Osteoblast (primary cell): Measurements from ENCODE around the gene BHLHE40. TPM values are rescaled to one million over a fixed set of nuclear protein-coding genes. Genes with fewer than 3 reads are reported as not detected.

Experiments used
- DNase-seq: peaks from one replicate; pipeline ENCODE4 v3.0.0; 2011; ENCODE audit warnings: low spot score, mixed read lengths; ENCODE audit not compliant: insufficient read length; ENCODE audit errors: missing footprints
- H2AFZ ChIP-seq: 2 replicates; pipeline ENCODE4 v1.6.0; 2011; ENCODE audit warnings: mild to moderate bottlenecking, low read length
- H3K27ac ChIP-seq: 2 replicates; pipeline ENCODE4 v1.5.1; 2011; ENCODE audit warnings: mild to moderate bottlenecking, low read depth, low read length, moderate library complexity
- H3K27me3 ChIP-seq: 2 replicates; pipeline ENCODE4 v1.6.0; 2012; ENCODE audit warnings: mild to moderate bottlenecking, control low read depth, inconsistent platforms, low read length, moderate library complexity; ENCODE audit not compliant: insufficient read depth
- H3K36me3 ChIP-seq: 2 replicates; pipeline ENCODE4 v1.5.1; 2011; ENCODE audit warnings: mild to moderate bottlenecking, low read length, control low read depth, moderate library complexity; ENCODE audit not compliant: insufficient read depth
- H3K4me1 ChIP-seq: 2 replicates; pipeline ENCODE4 v1.5.1; 2011; ENCODE audit warnings: mild to moderate bottlenecking, low read length, control low read depth, moderate library complexity; ENCODE audit not compliant: insufficient read depth
- H3K4me2 ChIP-seq: 2 replicates; pipeline ENCODE4 v1.6.0; 2011; ENCODE audit warnings: mild to moderate bottlenecking, low read length; ENCODE audit not compliant: insufficient read depth
- H3K4me3 ChIP-seq: fragments of 200-600 bp; sonication (generic); 3 replicates; pipeline ENCODE4 v1.5.1; 2012; ENCODE audit warnings: mild to moderate bottlenecking, low read length, inconsistent platforms; ENCODE audit not compliant: insufficient read depth
- H3K79me2 ChIP-seq: 2 replicates; pipeline ENCODE4 v1.6.0; 2012; ENCODE audit warnings: mild to moderate bottlenecking, low read length, control low read depth, inconsistent platforms; ENCODE audit not compliant: insufficient read depth
- H3K9me3 ChIP-seq: 2 replicates; pipeline ENCODE4 v1.5.1; 2011; ENCODE audit warnings: low read depth, low read length, control low read depth
- H4K20me1 ChIP-seq: 2 replicates; pipeline ENCODE4 v1.6.0; 2012; ENCODE audit warnings: mild to moderate bottlenecking, low read length, control low read depth; ENCODE audit not compliant: insufficient read depth
- CTCF ChIP-seq: IDR thresholded peaks from 2 replicates; pipeline ENCODE4 v1.5.1; 2011; ENCODE audit warnings: mild to moderate bottlenecking, low read depth, low read length, moderate library complexity; ENCODE audit errors: extremely low read depth
- total RNA-seq: library from RNA; depleted of rRNA; stranded (reverse); fragments of >200 nt; gene quantifications from 2 replicates; pipeline ENCODE4 v1.2.3, GENCODE V29; 2012

BHLHE40 gene
- total RNA-seq, 1 donor = 70.2 TPM

GRCh38 chr3:5016211-5017161 is 37.2 kb downstream of the BHLHE40 start:
- H3K4me1 ChIP-seq = peaks cover 41% of the 10 kb centered on the region
- no peak for DNase-seq
- H3K4me2 ChIP-seq = no peak overlapping the region
- no peak overlapping the region for H3K4me3 ChIP-seq
- TF ChIP-seq CTCF = no peak
- H2AFZ ChIP-seq = no peak overlapping the region
- H3K27me3 ChIP-seq = no peaks in the 10 kb centered on the region
- no peaks in the 10 kb centered on the region for H3K79me2 ChIP-seq
- H4K20me1 ChIP-seq = no peaks in the 10 kb centered on the region
- H3K9me3 ChIP-seq = no peaks in the 10 kb centered on the region
- H3K36me3 ChIP-seq = no peaks in the 10 kb centered on the region
- peak overlapping the region; percentile 80 for H3K27ac ChIP-seq

DNA sequence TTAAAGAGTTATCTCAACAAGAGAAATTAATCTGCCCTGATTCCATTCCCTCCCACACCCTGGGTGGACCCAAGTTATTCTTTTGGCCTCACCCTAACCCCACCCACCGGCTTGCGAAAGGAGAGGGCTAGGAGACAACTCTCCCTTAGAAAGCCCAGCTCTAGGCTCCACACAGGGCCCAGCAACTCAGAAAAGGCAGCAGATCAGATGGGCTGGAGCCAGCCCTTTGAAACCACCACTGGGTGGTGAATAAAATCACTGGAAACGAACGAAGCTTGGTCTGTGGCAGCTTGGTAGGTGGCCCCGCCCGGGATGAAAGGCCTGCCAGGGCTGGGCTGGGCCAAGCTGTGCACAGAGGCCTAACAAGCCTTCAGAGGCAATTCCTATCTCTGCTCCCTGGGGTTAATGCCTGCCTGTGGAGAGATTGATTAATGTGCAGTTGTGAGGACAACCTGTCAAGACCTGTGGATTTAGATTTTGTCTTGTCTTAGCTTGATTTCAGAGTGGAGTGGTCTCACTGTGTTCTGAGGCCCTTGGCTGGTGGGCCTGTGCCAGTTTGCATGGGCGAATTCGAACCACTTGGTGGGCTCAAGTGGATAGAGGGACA is 38.8 kb downstream of the BHLHE40 start:
- no peak for TF ChIP-seq CTCF
- Histone ChIP-seq H4K20me1 (no peaks in the 10 kb centered on the region), H3K27ac (peak overlapping the region; percentile 80), H3K4me1 (peaks cover 54% of the 10 kb centered on the region), H3K9me3 (no peaks in the 10 kb centered on the region), H3K4me2 (no peak overlapping the region), H2AFZ (peak overlapping the region; percentile 82), H3K79me2 (no peaks in the 10 kb centered on the region), H3K27me3 (no peaks in the 10 kb centered on the region), H3K36me3 (no peaks in the 10 kb centered on the region), H3K4me3 (no peak overlapping the region)
- peak; percentile 93 for DNase-seq

DNA sequence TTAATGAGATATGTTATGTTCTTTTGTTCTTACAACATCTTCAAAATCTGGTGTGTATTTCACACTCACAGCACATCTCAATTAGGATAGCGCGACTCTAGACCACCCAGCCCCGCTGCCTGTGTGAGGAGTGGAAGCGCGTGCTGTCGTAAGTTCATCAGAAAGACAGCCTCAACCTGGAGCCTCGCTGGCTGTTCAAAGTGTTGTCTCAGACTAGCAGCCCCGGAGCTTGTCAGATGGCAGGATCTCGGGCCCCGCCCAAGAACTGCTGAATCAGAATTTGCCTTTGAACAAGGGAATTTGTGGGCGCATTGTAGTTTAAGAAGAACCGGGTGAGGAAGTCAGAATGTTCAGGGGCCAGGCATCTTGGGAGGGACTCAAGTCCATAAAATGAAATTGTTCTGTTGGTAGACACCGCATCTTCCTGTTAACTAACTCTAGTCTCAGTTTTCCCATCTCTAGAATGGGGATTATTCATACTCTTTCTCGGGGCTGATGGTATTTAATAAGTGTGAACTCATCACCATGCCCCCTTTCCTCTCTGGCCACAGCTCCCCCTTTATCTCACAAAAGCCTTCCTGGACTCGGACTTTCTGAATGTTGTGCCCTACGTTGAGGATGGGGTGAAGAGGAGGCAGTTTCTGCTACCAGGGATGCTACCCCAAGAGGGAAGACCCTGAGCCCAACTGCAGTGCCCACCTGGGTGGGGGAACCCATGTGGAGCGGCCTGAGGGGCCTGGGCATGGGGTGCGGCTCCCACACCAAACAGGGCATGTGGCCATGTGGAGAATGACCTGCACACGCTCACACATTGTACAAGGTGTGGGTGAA is 40.4 kb downstream of the BHLHE40 start:
- Histone ChIP-seq H3K36me3 (no peaks in the 10 kb centered on the region), H3K27me3 (no peaks in the 10 kb centered on the region), H3K4me1 (peaks cover 48% of the 10 kb centered on the region), H3K4me3 (no peak overlapping the region), H3K79me2 (no peaks in the 10 kb centered on the region), H3K9me3 (no peaks in the 10 kb centered on the region), H3K27ac (no peak overlapping the region), H3K4me2 (no peak overlapping the region), H4K20me1 (no peaks in the 10 kb centered on the region), H2AFZ (no peak overlapping the region)
- TF ChIP-seq CTCF = no peak
- peak; percentile 35 for DNase-seq
